Esophagus muscularis mucosa (tissue), 4 donors: Measurements from ENCODE around the gene POLRMT. TPM values are rescaled to one million over a fixed set of nuclear protein-coding genes. Genes with fewer than 3 reads are reported as not detected.

Experiments used
- DNase-seq: peaks from one replicate; pipeline ENCODE4 v3.0.0-alpha.2; 2017; ENCODE audit errors: extremely low spot score
- H3K27ac ChIP-seq, 4 donors: fragments of 200-600 bp; sonication (generic); replicated peaks in 1 of 4; 1 replicate in 3 of 4; 2 replicates in 1 of 4; pipeline ENCODE4 v1.5.1; 2016 to 2019; ENCODE audit warnings: mild to moderate bottlenecking in 1 of 4
- H3K27me3 ChIP-seq, 4 donors: fragments of 200-600 bp; sonication (generic); one replicate each; pipeline versions ENCODE4 v1.5.1 to v1.6.0; 2016 to 2019
- H3K36me3 ChIP-seq, 4 donors: fragments of 200-600 bp; sonication (generic); one replicate each; pipeline ENCODE4 v1.5.1; 2016 to 2019
- H3K4me1 ChIP-seq, 4 donors: fragments of 200-600 bp; sonication (generic); one replicate each; pipeline ENCODE4 v1.5.1; 2016 to 2019
- H3K4me3 ChIP-seq, 4 donors: fragments of 200-600 bp; sonication (generic); 1 replicate in 2 of 4; 2 replicates in 2 of 4; pipeline ENCODE4 v1.5.1; 2016 to 2019; ENCODE audit warnings: mild to moderate bottlenecking in 4 of 4, moderate library complexity in 1 of 4
- H3K9me3 ChIP-seq, 4 donors: fragments of 200-600 bp; sonication (generic); 1 replicate in 3 of 4; 2 replicates in 1 of 4; pipeline ENCODE4 v1.5.1; 2016 to 2019
- EP300 ChIP-seq: sonication (generic); formaldehyde crosslinking; IDR thresholded peaks from one replicate; pipeline ENCODE4 v1.6.1; 2017; ENCODE audit warnings: antibody characterized with exemption
- POLR2A ChIP-seq: fragments of 450-650 bp; IDR thresholded peaks from one replicate; pipeline ENCODE4 v1.6.1; 2017; ENCODE audit warnings: antibody characterized with exemption, moderate library complexity, mild to moderate bottlenecking, low read depth
- POLR2AphosphoS5 ChIP-seq, 2 donors: sonication (generic); formaldehyde crosslinking; IDR thresholded peaks; one replicate each; pipeline ENCODE4 v1.6.1; 2017; ENCODE audit warnings: antibody characterized with exemption in 2 of 2
- WGBS: methylation state at CpG from one replicate; pipeline ENCODE4 v1.1.5; 2018; 5-methylcytosine and 5-hydroxymethylcytosine counted together
- intact Hi-C: fragments of 100-400 bp; cut with DNase I; formaldehyde crosslinking; loops from one replicate; pipeline ENCODE4 v1.15.1; 2023
- total RNA-seq, 4 donors: library from RNA; depleted of rRNA; stranded (reverse); fragments of >200 nt; gene quantifications; one replicate each; pipeline versions ENCODE4 v1.1.0 to v1.2.1, GENCODE V29; 2016
- TF ChIP-seq, protein P1 (sequence below), 3 experiments: fragments of 200-600 bp in 2 of 3; fragments of 450-650 bp in 1 of 3; sonication (generic) in 2 of 3; IDR thresholded peaks; one replicate each; pipeline ENCODE4 v1.5.1; 2017 to 2019; ENCODE audit warnings: antibody characterized with exemption in 3 of 3, mild to moderate bottlenecking in 2 of 3, moderate library complexity in 1 of 3

Gene POLRMT
- total RNA-seq, 4 donors from 2014 or later = 20.8 to 40.7 (median 30.4) TPM

DNA sequence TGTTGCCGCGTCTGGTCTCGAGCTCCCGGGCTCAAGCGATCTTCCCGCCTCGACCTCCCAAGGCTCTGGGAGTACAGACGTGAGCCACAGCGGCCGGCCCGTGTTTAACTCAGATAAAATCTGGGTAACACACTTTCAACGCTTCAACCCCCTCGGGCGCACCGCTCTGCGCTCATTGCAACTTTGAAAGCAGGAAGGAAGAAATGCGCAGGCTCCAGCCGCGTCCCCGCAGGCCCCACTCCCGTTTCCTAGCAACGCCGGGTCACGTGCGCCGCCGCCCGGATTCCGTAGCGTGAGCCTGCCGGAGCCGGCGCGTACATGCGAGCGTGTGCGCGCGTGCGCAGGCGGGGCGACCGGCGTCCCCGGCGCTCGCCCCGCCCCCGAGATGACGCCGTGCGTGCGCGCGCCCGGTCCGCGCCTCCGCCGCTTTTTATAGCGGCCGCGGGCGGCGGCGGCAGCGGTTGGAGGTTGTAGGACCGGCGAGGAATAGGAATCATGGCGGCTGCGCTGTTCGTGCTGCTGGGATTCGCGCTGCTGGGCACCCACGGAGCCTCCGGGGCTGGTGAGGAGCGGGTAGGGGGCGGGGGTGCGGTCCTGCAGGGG lies 61.1 kb downstream of the POLRMT start, which contains the start of gene BSG:
Gene BSG, plus strand, starts transcription at position 457 of the 603 bp plus-strand sequence. Its CDS starts 39 bp downstream, at position 496.
- Histone ChIP-seq H3K9me3 (no peaks in the 10 kb centered on the region), H3K27me3 (no peaks in the 10 kb centered on the region), H3K27ac (peak within 1 kb of the TSS; percentile 92 to 94 (median 92)), H3K4me1 (peaks cover 41 to 58% (median 55%) of the 10 kb centered on the region in 4 donors), H3K4me3 (peak within 1 kb of the TSS; percentile 87 to 100 (median 96)), H3K36me3 (peaks cover 0 to under 1% (median 0%) of the 10 kb centered on the region in 4 donors)
- intact Hi-C loops = no loop called here
- under 1% methylated on average over 16 of the region's 79 CpGs for WGBS
- TF ChIP-seq POLR2AphosphoS5 (IDR thresholded peaks at IDR 0.05) = peak; percentile 95 to 97
- TF ChIP-seq EP300 = no peak
- peak; percentile 91 for TF ChIP-seq POLR2A
- TF ChIP-seq, protein P1, sequence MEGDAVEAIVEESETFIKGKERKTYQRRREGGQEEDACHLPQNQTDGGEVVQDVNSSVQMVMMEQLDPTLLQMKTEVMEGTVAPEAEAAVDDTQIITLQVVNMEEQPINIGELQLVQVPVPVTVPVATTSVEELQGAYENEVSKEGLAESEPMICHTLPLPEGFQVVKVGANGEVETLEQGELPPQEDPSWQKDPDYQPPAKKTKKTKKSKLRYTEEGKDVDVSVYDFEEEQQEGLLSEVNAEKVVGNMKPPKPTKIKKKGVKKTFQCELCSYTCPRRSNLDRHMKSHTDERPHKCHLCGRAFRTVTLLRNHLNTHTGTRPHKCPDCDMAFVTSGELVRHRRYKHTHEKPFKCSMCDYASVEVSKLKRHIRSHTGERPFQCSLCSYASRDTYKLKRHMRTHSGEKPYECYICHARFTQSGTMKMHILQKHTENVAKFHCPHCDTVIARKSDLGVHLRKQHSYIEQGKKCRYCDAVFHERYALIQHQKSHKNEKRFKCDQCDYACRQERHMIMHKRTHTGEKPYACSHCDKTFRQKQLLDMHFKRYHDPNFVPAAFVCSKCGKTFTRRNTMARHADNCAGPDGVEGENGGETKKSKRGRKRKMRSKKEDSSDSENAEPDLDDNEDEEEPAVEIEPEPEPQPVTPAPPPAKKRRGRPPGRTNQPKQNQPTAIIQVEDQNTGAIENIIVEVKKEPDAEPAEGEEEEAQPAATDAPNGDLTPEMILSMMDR (IDR thresholded peaks at IDR 0.05) = peak in 1 of 3 experiments; percentile 23
- DNase-seq = peak; percentile 99

DNA sequence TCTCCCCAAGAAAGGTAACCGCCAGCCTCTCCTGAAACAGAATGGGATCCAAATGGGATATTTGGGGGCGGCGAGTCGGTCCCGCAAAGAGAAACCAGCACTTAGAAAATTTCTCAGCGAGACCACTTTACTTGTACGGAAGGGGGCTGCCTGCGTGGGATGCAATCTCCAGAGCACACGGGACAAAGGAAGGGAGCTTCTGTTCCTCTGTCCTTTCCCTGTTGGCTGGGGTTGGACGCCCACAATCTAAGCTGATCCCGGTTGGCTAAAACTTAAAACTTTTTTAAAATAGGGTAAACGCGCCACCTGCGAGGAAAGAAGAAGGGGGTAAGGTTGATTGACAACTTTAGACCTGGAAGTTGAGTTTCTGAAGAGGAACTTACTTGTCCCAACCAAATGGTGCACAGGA lies 61.8 kb downstream of the POLRMT start:
- Histone ChIP-seq H3K27ac (peak overlapping the region; percentile 81 to 94 (median 92)), H3K4me3 (peak overlapping the region; percentile 87 to 100 (median 96)), H3K36me3 (no peaks in the 10 kb centered on the region), H3K9me3 (no peaks in the 10 kb centered on the region), H3K27me3 (no peaks in the 10 kb centered on the region), H3K4me1 (peaks cover 39 to 51% (median 49%) of the 10 kb centered on the region in 4 donors)
- intact Hi-C loops = no loop called here
- TF ChIP-seq EP300 (no peak), POLR2A (no peak), POLR2AphosphoS5 (IDR thresholded peaks at IDR 0.05) (no peak)
- TF ChIP-seq, protein P1 (IDR thresholded peaks at IDR 0.05) = no peak
- WGBS = 0% methylated on average over 14 of the region's 14 CpGs
- no peak for DNase-seq

DNA sequence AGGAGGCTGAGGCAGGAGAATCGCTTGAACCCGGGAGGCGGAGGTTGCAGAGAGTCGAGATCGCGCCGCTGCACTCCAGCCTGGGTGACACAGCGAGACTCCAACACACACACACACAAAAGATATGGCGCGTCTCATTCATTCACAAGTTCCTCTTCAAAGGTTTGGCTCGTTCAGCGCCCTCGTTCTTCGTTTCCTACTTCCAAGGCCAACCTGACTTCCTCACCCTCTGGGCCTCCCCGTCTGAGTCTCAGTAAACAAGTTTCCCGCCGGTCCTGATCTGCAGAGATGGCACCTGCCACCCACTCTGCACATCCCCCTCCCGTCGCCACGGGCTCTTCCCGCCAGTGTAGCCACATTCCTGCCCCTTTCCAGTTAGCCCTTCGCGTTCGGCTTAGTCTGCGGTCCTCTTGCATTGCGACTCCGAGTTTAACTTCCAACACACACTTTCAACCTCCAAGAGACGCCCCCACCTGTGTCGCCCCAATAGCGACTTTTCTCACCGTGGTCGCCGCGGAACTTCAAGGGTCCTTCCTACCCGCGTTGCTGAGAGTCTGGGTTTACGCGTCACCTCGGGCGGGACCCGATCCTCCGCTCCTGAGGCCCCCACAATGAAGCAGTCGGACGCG lies 62.3 kb downstream of the POLRMT start:
- Histone ChIP-seq H3K27me3 (no peaks in the 10 kb centered on the region), H3K4me1 (peaks cover 36 to 46% (median 43%) of the 10 kb centered on the region in 4 donors)

DNA sequence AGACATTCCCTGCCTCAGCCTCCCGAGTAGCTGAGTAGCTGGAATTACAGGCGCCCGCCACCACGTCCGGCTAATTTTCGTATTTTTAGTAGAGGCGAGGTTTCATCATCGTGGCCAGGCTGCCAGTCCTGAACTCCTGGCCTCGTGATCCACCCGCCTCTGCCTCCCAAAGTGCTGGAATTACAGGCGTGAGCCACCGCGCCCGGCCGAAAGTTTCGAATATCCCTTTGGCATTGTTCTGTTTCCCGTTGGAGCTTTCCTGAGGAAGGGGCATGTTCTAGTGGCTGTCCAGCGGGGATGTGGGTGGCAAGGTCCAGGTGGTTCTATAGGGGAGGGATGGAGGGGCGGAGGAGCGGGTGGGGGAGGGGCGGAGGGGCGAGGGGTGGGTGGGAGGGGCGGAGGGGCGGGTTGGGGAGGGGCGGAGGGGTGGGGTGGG lies 63.1 kb downstream of the POLRMT start:
- H3K4me1 ChIP-seq = peaks cover 28 to 38% (median 36%) of the 10 kb centered on the region in 4 donors
- DNase-seq = no peak
- no peak overlapping the region for H3K27ac ChIP-seq
- 82% methylated on average over 13 of the region's 25 CpGs for WGBS
- H3K9me3 ChIP-seq = no peaks in the 10 kb centered on the region
- H3K27me3 ChIP-seq = no peaks in the 10 kb centered on the region
- no peak overlapping the region for H3K4me3 ChIP-seq
- TF ChIP-seq EP300 (no peak), POLR2A (no peak), POLR2AphosphoS5 (IDR thresholded peaks at IDR 0.05) (no peak)
- TF ChIP-seq, protein P1 (IDR thresholded peaks at IDR 0.05) = no peak
- intact Hi-C loops = no loop called here
- H3K36me3 ChIP-seq = no peaks in the 10 kb centered on the region

More for the DNA sequence above, 62.3 kb downstream of the POLRMT start:
- Histone ChIP-seq H3K9me3 (no peaks in the 10 kb centered on the region), H3K36me3 (no peaks in the 10 kb centered on the region), H3K4me3 (peak overlapping the region; percentile 87 to 100 (median 96)), H3K27ac (peak overlapping the region; percentile 81 to 94 (median 92))
- no peak for DNase-seq
- TF ChIP-seq POLR2A (no peak), POLR2AphosphoS5 (IDR thresholded peaks at IDR 0.05) (peak in 1 of 2 donors; percentile 20), EP300 (no peak)
- intact Hi-C loops = no loop called here
- WGBS = 7% methylated on average over 40 of the region's 45 CpGs

DNA sequence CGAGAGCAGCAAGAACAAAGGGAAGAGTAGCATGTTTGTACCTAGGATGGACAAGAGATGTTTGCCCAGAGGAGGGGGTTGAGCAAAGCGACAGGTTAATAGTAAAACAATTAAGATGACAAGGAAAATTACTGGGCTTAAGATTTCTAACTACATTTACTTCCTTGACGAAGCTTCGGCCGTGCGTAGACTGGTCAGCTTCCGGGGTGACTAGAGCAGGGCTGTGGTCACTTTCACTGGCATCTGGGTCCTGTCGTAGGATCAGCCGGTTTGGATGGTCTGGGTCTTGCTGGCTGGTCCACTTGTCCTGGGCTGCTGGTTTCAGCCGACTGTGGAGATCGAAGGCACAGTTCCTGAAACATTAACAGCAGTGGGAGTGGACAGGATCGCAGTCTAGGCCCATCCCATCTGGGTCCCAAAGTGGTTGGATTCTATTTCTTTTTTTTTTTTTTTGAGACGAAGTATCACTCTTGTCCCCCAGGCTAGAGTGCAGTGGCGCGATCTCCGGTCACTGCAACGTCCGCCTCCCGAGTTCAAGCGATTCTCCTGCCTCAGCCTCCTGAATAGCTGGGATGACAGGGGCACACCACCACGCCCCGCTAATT lies 65.9 kb downstream of the POLRMT start:
- WGBS = 90% methylated on average over 22 of the region's 22 CpGs
- Histone ChIP-seq H3K36me3 (no peaks in the 10 kb centered on the region), H3K4me3 (no peak overlapping the region), H3K9me3 (no peaks in the 10 kb centered on the region), H3K27me3 (no peaks in the 10 kb centered on the region), H3K4me1 (peaks cover 9 to 14% (median 13%) of the 10 kb centered on the region in 4 donors), H3K27ac (no peak overlapping the region)
- intact Hi-C loops = no loop called here
- TF ChIP-seq EP300 (no peak), POLR2A (no peak), POLR2AphosphoS5 (IDR thresholded peaks at IDR 0.05) (no peak)
- TF ChIP-seq, protein P1 (IDR thresholded peaks at IDR 0.05) = no peak
- no peak for DNase-seq
